Measurements from ENCODE around the gene GOLGA3.

- TF ChIP-seq FOXA1 (IDR thresholded peaks at IDR 0.05) (no peak), BHLHE40 (IDR thresholded peaks at IDR 0.05; ENCODE audit: borderline replicate concordance) (no peak), PKNOX1 (IDR thresholded peaks at IDR 0.05) (no peak), CTBP1 (IDR thresholded peaks at IDR 0.05; ENCODE audit: borderline replicate concordance) (no peak), LEF1 (IDR thresholded peaks at IDR 0.05; ENCODE audit: borderline replicate concordance) (no peak), FOXM1 (IDR thresholded peaks at IDR 0.05; ENCODE audit: borderline replicate concordance) (no peak), TARDBP (IDR thresholded peaks at IDR 0.05) (no peak), SP1 (IDR thresholded peaks at IDR 0.05) (no peak), HDGF (IDR thresholded peaks at IDR 0.05; ENCODE audit: borderline replicate concordance) (no peak), ELF4 (IDR thresholded peaks at IDR 0.05) (no peak)
Observed at GRCh38 chr12:132841151-132841550, 12.5 kb upstream of the GOLGA3 start.

All from HEK293T (cell line).